Central memory CD4-positive, alpha-beta T cell (primary cell): ENCODE measurements around the gene ALG1L2.
"Not testable (repeated sequence)": the region's sequence is repeated elsewhere in the genome, so short reads cannot be mapped to it uniquely, and the experiment has no call there.

Experiments
- DNase-seq: peaks from one replicate; pipeline ENCODE4 v3.0.0; 2022

ALG1L2 gene

GRCh38 chr3:130136337-130136736 lies 54.7 kb downstream of the ALG1L2 start:
- DNase-seq, result not testable (repeated sequence)

GRCh38 chr3:130137685-130138084 lies 56.1 kb downstream of the ALG1L2 start:
- DNase-seq, result not testable (repeated sequence)

- not testable (repeated sequence) for DNase-seq
Measured at GRCh38 chr3:130138992-130139391, 57.4 kb downstream of the ALG1L2 start.

GRCh38 chr3:130140756-130141155 lies 59.1 kb downstream of the ALG1L2 start:
- DNase-seq, result not testable (repeated sequence)

- not testable (repeated sequence) for DNase-seq
Measured at GRCh38 chr3:130143648-130144327, 62.2 kb downstream of the ALG1L2 start.

GRCh38 chr3:130144328-130144650 lies 62.7 kb downstream of the ALG1L2 start:
- DNase-seq, result not testable (repeated sequence)

GRCh38 chr3:130145456-130145855 lies 63.8 kb downstream of the ALG1L2 start:
- not testable (repeated sequence) for DNase-seq

- not testable (repeated sequence) for DNase-seq
Measured at GRCh38 chr3:130146465-130146864, 64.8 kb downstream of the ALG1L2 start.
